DOHH2 (cell line): Measurements from ENCODE around the gene IFI35.
A peak's percentile ranks its signal among the peaks of the same experiment; 100 is the strongest.
"Not testable (repeated sequence)": the region's sequence is repeated elsewhere in the genome, so short reads cannot be mapped to it uniquely, and the experiment has no call there.

ENCODE experiments used
- H3F3A ChIP-seq: fragments of 200-600 bp; sonication (generic), shearing (Covaris generic); 2 replicates; pipeline ENCODE4 v1.6.0; 2016; ENCODE audit warnings: antibody characterized with exemption, mild to moderate bottlenecking; ENCODE audit not compliant: control insufficient read depth, insufficient read depth
- H3K27ac ChIP-seq: fragments of 200-600 bp; sonication (generic); 2 replicates; pipeline ENCODE4 v1.5.1; 2014; ENCODE audit warnings: low read depth, mild to moderate bottlenecking, low read length, moderate library complexity
- H3K27me3 ChIP-seq: fragments of 200-600 bp; sonication (generic); 2 replicates; pipeline ENCODE4 v1.6.1; 2014; ENCODE audit warnings: mild to moderate bottlenecking, low read length, mixed read lengths; ENCODE audit not compliant: control insufficient read depth
- H3K36me3 ChIP-seq: fragments of 200-600 bp; sonication (generic); 2 replicates; pipeline ENCODE4 v1.6.1; 2014; ENCODE audit warnings: mild to moderate bottlenecking, low read length, moderate library complexity, mixed read lengths; ENCODE audit not compliant: control insufficient read depth
- H3K4me1 ChIP-seq: fragments of 200-600 bp; sonication (generic); 2 replicates; pipeline ENCODE4 v1.6.1; 2014; ENCODE audit warnings: mild to moderate bottlenecking, low read length, mixed read lengths; ENCODE audit not compliant: control insufficient read depth
- H3K4me2 ChIP-seq: fragments of 200-600 bp; sonication (generic); 2 replicates; pipeline ENCODE4 v1.6.0; 2014; ENCODE audit warnings: mild to moderate bottlenecking, low read length, moderate library complexity
- H3K4me3 ChIP-seq: fragments of 200-600 bp; sonication (generic); 2 replicates; pipeline ENCODE4 v1.5.1; 2014; ENCODE audit warnings: mild to moderate bottlenecking, low read length, mixed read lengths
- H3K79me2 ChIP-seq: fragments of 200-600 bp; sonication (generic); 2 replicates; pipeline ENCODE4 v1.6.1; 2014; ENCODE audit warnings: mild to moderate bottlenecking, low read length, mixed read lengths; ENCODE audit not compliant: control insufficient read depth
- H3K9me2 ChIP-seq: fragments of 200-600 bp; sonication (generic); replicated peaks from 2 replicates; pipeline ENCODE4 v1.6.1; 2014; ENCODE audit warnings: mild to moderate bottlenecking, low read length, mixed read lengths; ENCODE audit not compliant: control insufficient read depth
- H3K9me3 ChIP-seq: fragments of 200-600 bp; sonication (generic); 2 replicates; pipeline ENCODE4 v1.6.1; 2014; ENCODE audit warnings: antibody characterized with exemption, low read length, mixed read lengths; ENCODE audit not compliant: control insufficient read depth, insufficient read depth
- H4K20me1 ChIP-seq: fragments of 200-600 bp; sonication (generic); 2 replicates; pipeline ENCODE4 v1.6.0; 2014; ENCODE audit warnings: low read depth, mild to moderate bottlenecking, antibody characterized with exemption, low read length, moderate library complexity; ENCODE audit not compliant: control insufficient read depth, insufficient read depth
- EZH2phosphoT487 ChIP-seq: fragments of 200-600 bp; sonication (generic); IDR thresholded peaks from 2 replicates; pipeline ENCODE4 v1.6.1; 2017; ENCODE audit warnings: borderline replicate concordance, mild to moderate bottlenecking, antibody characterized with exemption, low read length, moderate library complexity, mixed read lengths
- TF ChIP-seq, protein P1 (sequence below): fragments of 200-600 bp; sonication (generic); IDR thresholded peaks from one replicate; pipeline ENCODE4 v1.5.1; 2014; ENCODE audit warnings: antibody characterized with exemption, mild to moderate bottlenecking, low read depth, low read length; ENCODE audit not compliant: poor library complexity, severe bottlenecking

Gene IFI35

GRCh38 chr17:42997390-42997983 is 9.1 kb upstream of the IFI35 start:
- peaks cover 23% of the 10 kb centered on the region for H3K4me1 ChIP-seq
- H3K9me3 ChIP-seq: no peaks in the 10 kb centered on the region
- H3K27ac ChIP-seq: 0 out of 2 replicates have a peak overlapping the region, but pooled peaks have one; percentile 14
- no peaks in the 10 kb centered on the region for H3K27me3 ChIP-seq
- peaks cover 14% of the 10 kb centered on the region for H4K20me1 ChIP-seq
- no peak for TF ChIP-seq EZH2phosphoT487
- TF ChIP-seq, protein P1, sequence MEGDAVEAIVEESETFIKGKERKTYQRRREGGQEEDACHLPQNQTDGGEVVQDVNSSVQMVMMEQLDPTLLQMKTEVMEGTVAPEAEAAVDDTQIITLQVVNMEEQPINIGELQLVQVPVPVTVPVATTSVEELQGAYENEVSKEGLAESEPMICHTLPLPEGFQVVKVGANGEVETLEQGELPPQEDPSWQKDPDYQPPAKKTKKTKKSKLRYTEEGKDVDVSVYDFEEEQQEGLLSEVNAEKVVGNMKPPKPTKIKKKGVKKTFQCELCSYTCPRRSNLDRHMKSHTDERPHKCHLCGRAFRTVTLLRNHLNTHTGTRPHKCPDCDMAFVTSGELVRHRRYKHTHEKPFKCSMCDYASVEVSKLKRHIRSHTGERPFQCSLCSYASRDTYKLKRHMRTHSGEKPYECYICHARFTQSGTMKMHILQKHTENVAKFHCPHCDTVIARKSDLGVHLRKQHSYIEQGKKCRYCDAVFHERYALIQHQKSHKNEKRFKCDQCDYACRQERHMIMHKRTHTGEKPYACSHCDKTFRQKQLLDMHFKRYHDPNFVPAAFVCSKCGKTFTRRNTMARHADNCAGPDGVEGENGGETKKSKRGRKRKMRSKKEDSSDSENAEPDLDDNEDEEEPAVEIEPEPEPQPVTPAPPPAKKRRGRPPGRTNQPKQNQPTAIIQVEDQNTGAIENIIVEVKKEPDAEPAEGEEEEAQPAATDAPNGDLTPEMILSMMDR: no peak
- peaks cover 37% of the 10 kb centered on the region for H3F3A ChIP-seq
- no peaks in the 10 kb centered on the region for H3K9me2 ChIP-seq
- peaks cover 26% of the 10 kb centered on the region for H3K79me2 ChIP-seq
- peak overlapping the region; percentile 66 for H3K4me3 ChIP-seq
- H3K4me2 ChIP-seq: peak overlapping the region; percentile 77
- H3K36me3 ChIP-seq: peaks cover 56% of the 10 kb centered on the region

DNA sequence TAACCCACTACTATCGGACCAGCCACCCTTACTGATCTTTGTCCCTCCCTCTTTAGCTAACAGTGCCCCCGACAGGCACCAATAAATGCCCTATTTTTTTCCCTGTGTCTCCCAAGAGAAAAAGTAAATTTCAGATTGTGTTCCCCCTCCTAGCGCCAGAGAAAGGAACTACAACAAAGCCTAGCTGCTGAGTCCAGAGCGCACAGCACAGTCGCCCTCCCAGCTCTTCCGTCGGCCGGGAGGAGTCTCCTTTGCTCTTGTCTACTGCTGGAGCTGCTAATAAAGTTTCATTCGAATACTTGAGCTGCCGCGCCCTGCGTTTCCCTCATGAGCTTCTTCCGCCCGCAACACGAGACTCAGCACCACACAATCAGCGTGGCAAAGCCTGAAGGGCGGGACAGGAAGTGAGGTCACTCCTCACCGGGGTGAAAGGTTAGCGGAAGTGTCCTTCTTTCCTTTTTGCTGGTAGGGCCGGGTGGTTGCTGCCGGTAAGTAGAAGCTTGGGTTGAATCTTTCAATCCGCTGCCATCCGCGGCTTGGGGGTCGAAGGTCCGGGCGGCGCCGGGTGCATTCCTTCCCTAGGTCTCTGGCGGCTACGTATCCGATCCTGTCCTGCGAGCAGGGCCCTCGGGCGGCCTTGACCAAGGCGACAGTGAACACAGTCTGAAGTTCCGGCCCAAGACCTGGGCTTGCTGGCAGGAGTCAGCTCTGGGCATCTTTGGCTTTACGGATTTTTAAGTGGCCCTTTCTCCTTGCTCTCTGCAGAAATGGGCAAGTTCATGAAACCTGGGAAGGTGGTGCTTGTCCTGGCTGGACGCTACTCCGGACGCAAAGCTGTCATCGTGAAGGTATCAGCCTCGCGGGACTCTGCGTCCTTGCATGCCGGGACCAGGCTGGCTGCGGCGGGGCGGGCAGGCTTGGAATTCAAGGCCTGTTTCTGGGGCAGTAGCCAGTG is 8.3 kb upstream of the IFI35 start, which contains the start of gene RPL27:
Gene RPL27, plus strand, starts transcription at position 436 of the 955 bp plus-strand sequence. Its CDS starts 332 bp downstream, at position 768.
- Histone ChIP-seq H3K79me2 (peaks cover 26% of the 10 kb centered on the region), H3K4me3 (peak within 1 kb of the TSS; percentile 83), H3K4me2 (peak within 1 kb of the TSS; percentile 95), H3K9me2 (no peaks in the 10 kb centered on the region), H3F3A (peaks cover 44% of the 10 kb centered on the region), H3K27me3 (no peaks in the 10 kb centered on the region), H3K27ac (peak within 1 kb of the TSS; percentile 65), H3K36me3 (peaks cover 56% of the 10 kb centered on the region), H3K9me3 (no peaks in the 10 kb centered on the region), H4K20me1 (peaks cover 14% of the 10 kb centered on the region), H3K4me1 (peaks cover 23% of the 10 kb centered on the region)
- TF ChIP-seq, protein P1: peak; percentile 96
- no peak for TF ChIP-seq EZH2phosphoT487

- Histone ChIP-seq H3K9me2 (no peaks in the 10 kb centered on the region), H3K4me3 (peak overlapping the region; percentile 83), H3F3A (peaks cover 50% of the 10 kb centered on the region), H3K27ac (peak overlapping the region; percentile 65), H3K79me2 (peaks cover 26% of the 10 kb centered on the region), H3K36me3 (peaks cover 58% of the 10 kb centered on the region), H4K20me1 (peaks cover 14% of the 10 kb centered on the region), H3K4me2 (peak overlapping the region; percentile 95), H3K27me3 (no peaks in the 10 kb centered on the region), H3K9me3 (no peaks in the 10 kb centered on the region), H3K4me1 (peaks cover 23% of the 10 kb centered on the region)
- no peak for TF ChIP-seq EZH2phosphoT487
- TF ChIP-seq, protein P1: no peak
Observed at GRCh38 chr17:42999003-42999525, 7.5 kb upstream of the IFI35 start.

GRCh38 chr17:43000894-43001293 is 5.7 kb upstream of the IFI35 start:
- H3F3A ChIP-seq: peaks cover 56% of the 10 kb centered on the region
- peaks cover 14% of the 10 kb centered on the region for H4K20me1 ChIP-seq
- not testable (repeated sequence) for H3K9me2 ChIP-seq, H3K27ac ChIP-seq, H3K9me3 ChIP-seq, H3K4me3 ChIP-seq, H3K27me3 ChIP-seq
- peak overlapping the region; percentile 2; the same call in 1 of the 2 replicates for H3K4me2 ChIP-seq
- H3K36me3 ChIP-seq: peaks cover 60% of the 10 kb centered on the region
- H3K4me1 ChIP-seq: peaks cover 23% of the 10 kb centered on the region
- peaks cover 26% of the 10 kb centered on the region for H3K79me2 ChIP-seq
